HG03378 (cell line): ENCODE results near the gene SEMA7A.
A peak's percentile ranks its signal among the peaks of the same experiment; 100 is the strongest.
"Not testable (repeated sequence)": the region's sequence is repeated elsewhere in the genome, so short reads cannot be mapped to it uniquely, and the experiment has no call there.

Source experiments
- ATAC-seq: cut with Tn5 transposase; IDR thresholded peaks from one replicate; pipeline ENCODE4 v1.9.1; 2021; ENCODE audit warnings: mild to moderate bottlenecking, moderate library complexity; ENCODE audit not compliant: unreplicated experiment

Gene SEMA7A, protein sequence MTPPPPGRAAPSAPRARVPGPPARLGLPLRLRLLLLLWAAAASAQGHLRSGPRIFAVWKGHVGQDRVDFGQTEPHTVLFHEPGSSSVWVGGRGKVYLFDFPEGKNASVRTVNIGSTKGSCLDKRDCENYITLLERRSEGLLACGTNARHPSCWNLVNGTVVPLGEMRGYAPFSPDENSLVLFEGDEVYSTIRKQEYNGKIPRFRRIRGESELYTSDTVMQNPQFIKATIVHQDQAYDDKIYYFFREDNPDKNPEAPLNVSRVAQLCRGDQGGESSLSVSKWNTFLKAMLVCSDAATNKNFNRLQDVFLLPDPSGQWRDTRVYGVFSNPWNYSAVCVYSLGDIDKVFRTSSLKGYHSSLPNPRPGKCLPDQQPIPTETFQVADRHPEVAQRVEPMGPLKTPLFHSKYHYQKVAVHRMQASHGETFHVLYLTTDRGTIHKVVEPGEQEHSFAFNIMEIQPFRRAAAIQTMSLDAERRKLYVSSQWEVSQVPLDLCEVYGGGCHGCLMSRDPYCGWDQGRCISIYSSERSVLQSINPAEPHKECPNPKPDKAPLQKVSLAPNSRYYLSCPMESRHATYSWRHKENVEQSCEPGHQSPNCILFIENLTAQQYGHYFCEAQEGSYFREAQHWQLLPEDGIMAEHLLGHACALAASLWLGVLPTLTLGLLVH

GRCh38 chr15:74433592-74434262 lies at the start of gene SEMA7A:
SEMA7A (minus strand) TSS chr15:74433958; CDS start chr15:74433918, 40 bp downstream.
- ATAC-seq: no peak

DNA sequence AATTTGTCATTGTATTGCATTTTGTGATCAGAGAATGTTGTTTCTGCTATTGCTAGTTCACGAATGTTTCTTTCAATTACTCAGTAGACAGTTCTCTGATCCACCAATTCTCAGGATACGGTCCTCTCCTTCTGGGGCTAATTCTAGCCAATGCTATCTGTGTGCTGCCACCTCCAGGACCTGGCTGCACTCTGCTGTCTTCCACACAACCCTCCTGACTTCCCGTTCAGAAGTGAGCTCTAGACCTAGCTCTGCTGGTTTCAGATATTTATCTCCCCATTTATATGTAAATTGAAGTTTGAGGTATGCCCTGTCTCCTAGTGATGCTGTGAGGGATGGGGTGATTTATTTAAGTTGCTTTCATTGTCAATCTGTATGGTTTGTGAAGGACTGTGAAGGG lies 48.9 kb upstream of the SEMA7A start:
- ATAC-seq: no peak

DNA sequence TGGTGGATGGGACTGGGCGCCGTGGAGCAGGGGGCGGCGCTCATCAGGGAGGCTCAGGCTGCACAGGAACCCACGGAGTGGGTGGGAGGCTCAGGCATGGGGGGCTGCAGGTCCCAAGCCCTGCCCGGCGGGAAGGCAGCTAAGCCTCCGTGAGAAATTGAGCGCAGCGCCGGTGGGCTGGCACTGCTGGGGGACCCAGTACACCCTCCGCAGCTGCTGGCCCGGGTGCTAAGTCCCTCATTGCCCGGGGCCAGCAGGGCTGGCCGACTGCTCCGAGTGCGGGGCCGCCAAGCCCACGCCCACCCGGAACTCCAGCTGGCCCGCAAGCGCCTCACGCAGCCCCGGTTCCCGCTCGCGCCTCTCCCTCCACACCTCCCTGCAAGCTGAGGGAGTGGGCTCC lies 46.6 kb upstream of the SEMA7A start:
- not testable (repeated sequence) for ATAC-seq

DNA sequence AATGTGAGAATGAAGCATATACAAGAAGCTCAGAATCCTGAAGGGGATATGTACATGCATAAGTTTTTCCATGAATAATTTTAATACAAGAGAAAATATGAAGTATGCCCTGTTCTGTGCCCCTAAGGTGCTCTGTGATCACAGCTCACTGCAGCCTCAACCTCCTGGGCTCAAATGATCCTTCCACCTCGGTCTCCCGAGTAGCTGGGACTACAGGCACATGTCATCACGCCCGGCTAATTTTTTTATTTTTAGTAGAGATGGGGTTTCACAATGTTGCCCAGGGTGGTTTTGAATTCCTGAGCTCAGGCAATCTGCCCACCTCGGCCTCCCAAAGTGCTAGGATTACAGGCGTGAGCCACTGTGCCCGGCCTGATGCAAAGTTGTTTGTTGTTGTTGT lies 37.9 kb upstream of the SEMA7A start:
- ATAC-seq: not testable (repeated sequence)

DNA sequence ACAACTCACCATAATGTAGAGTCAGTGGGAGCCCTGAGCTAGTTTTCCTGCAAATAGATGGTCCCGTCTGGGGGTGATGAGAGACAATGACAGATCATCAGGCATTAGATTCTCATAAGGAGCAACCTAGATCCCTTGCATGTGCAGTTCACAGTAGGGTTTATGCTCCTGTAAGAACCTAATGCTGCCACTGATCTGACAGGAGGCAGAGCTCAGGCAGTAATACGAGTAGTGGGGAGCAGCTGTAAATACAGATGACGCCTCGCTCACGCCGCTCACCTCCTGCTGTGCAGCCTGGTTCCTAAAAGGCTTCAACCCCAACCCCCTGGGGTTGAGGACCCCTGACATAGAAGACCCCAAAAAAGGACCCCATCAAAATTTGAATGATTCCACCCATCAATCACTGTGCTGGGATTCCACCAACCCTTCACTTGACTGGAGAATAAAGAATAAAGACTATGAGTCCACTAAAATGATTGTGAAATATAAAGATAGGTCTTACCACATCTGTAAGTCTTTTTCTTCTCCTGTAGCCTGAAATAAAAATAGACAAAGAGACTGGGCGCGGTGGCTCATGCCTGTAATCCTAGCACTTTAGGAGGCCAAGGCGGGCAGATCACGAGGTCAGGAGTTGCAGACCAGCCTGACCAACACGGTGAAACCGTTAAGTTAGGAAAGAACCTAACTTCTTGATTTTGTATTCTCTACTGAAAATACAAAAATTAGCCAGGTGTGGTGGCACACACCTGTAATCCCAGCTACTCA lies 37.1 kb upstream of the SEMA7A start:
- ATAC-seq: no peak

GRCh38 chr15:74468341-74469032 lies 34.7 kb upstream of the SEMA7A start:
- ATAC-seq: no peak

DNA sequence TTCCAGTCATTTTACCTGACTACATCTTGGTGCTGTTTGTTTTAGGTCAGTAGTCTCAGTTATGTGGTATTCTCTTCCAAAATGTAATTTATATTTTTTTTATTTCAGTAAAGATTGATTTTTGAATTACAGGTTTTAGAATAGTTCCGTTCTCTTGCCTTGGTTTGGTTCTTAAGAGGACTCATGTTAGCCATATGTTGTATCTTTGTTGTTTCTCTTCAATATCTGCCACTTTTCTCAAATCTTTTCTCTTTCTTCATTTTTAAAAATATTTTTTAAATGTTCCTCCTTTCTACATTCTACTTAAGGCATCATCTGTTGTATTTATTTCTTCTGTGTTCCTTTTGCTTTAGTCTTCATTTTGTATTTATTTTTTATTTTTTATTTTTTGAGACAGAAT lies 32.8 kb upstream of the SEMA7A start:
- no peak for ATAC-seq

GRCh38 chr15:74464897-74465296 lies 31.1 kb upstream of the SEMA7A start:
- ATAC-seq: no peak

GRCh38 chr15:74464216-74464615 lies 30.5 kb upstream of the SEMA7A start:
- ATAC-seq: no peak

- ATAC-seq: no peak
These were observed 29.9 kb upstream of the SEMA7A start for GRCh38 chr15:74463634-74464033.

DNA sequence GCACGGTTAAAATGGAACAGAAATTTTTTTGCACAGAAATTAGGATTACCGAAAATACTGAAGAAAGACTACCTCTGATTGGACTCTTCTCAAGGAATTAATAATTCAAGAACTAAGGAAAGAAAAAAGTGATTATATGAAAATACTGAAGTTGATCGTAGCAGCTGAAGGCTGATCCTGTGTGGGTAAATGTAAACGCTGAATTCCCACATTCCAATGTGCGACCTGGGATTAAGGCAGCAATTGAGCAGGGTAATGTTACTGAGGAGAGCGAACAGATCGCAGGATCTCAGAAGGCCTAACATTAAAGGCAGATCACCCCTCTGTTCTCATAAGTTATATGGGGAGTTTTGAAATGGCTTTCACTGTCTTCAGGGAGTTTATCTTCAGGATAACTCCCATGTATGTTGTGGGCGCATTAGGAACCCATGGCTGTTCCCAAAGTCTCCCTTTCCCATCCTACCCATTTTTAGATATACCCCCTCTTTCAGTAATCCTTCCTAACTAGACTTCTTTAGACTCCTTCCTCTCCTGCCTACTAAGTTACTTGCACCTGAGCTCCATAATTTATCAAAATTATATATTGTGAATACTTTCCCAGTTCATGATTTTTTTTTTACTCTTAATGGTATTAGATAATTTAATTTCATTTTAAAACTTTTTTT lies 28.2 kb upstream of the SEMA7A start:
- ATAC-seq: no peak

DNA sequence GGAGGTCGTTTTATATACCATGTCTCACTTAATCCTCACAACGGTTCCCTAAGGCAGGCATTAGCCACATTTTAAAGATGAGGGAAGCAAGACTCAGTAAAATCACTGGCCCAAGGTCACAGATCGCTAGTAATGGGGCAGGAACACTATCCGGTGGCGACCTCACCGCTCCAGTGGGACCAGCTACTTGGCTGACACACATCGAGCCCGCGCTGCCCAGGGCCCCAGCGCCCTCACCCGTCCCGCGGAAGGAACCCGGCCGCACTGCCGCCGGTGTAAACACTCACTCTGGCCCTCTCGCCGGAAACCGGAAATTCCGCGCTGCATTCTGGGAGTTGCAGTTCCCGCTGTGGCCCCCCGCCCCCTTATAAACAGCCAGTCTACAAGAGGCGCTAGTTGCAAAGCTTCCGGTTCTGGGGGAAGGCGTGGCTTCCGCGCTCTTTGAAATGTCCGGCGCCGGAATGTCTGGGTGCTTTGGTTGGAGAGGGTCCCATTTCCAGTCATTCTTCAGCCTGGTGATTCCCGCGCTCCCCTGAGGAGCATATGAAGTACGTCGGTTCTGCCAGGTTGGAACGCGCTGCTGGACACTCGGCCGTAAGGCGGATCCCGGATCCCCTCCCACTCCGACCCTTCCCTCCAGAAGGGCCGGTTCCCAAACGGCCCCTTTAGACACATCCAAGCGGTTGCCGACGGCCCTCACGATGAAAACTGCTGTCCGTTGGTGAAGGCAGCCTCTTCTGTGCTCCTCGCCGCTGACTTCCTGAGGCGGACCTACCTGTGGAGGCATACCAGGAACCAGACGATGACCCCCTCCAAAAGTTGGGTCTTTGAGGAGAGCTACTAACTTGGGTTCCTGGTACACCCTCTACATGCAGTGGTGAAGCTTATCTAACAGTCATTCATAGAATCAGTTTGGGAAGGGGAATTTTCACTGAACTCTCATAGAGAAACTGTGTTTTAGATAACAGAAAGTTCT lies 27.4 kb upstream of the SEMA7A start, which contains the start of gene UBL7:
UBL7 (minus strand) TSS at position 290 of the 976 bp plus-strand sequence. CDS start 2,293 bp downstream, outside the sequence.
- ATAC-seq: peak; percentile 74

DNA sequence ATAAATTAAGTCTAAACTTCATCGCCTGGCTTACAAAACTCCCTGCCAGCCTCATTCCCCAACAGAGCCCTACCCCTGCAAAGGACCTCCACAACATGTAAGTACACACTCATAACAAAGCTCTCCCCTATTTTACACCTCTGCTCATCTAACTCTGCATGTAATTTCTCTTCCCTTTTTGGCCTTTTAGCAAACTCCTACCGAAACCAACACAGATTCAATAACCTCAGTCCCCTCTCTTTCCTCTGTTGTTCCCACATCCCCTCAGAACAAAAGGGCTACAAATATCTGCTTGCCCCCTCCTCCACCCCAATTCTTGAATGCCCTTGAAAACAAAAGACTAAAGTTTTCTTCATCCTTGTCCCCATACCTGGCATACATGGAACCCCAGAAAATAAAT lies 26.5 kb upstream of the SEMA7A start:
- no peak for ATAC-seq

GRCh38 chr15:74459798-74460197 lies 26.0 kb upstream of the SEMA7A start:
- ATAC-seq: not testable (repeated sequence)

DNA sequence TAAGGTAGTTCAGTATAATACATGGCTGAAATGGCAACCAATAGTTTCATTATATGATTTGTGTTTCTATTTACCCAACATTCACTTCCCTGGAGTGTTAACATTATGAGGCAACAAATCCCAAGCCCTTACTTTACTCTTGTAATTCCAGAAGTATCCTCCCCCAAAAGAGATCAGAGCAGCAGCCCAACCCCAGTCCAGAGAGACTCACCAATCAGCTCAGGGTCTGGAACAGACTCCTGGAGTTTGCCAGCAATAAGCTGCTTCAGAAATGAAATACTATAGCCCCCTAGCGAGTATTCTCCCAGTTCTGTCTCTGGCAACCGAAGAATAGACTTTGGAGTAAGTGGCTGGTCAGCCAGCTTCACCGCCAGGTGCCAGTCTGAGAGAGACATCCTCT lies 24.7 kb upstream of the SEMA7A start:
- ATAC-seq: no peak

- ATAC-seq: not testable (repeated sequence)
These were observed 23.3 kb upstream of the SEMA7A start for GRCh38 chr15:74457036-74457435.

DNA sequence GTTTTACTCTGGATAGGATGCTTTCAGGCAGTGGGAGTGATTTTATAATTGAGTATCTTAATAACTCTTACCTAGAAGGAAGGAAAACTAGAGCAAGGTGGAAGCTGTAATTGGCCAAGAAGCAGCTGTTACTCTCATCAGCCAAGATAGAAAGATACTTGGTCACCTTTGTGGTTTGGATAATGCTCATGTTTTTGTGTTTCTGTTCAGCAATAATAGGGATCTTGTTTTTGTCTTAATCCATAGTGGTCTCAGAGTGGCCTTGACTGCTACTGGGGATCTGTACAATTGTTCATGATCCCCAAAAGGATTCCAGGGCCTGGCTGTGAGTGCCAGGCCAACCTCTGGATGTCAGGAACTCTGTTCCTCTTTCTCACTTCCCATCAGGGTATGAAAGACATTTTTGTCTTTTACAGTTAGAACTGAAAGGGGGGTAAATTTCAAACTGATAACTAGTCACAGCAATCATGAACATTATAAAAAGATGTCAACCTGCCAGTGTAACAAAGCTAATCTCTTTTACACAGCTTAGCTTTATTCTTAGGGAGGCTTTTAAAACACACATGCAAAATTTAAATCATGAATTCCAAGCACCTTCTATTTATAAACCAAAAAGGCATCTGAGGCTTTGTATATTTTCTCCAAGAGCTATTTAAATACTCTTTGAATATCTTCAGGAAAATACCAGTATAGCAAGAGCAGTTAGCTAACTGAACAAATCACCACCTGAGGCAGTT lies 21.2 kb upstream of the SEMA7A start:
- no peak for ATAC-seq
